Ishikawa (cell line): ENCODE measurements around the gene NIP7.

Source experiments
- CEBPB ChIP-seq: IDR thresholded peaks from 2 replicates; pipeline ENCODE4 v1.6.1; 2012
- CREB1 ChIP-seq: IDR thresholded peaks from 2 replicates; pipeline ENCODE4 v1.6.1; 2012; ENCODE audit warnings: low read depth
- EP300 ChIP-seq: IDR thresholded peaks from 2 replicates; pipeline ENCODE4 v1.6.1; 2012; ENCODE audit warnings: borderline replicate concordance
- NFIC ChIP-seq: IDR thresholded peaks from 2 replicates; pipeline ENCODE4 v1.6.1; 2012
- RAD21 ChIP-seq: IDR thresholded peaks from 2 replicates; pipeline ENCODE4 v1.6.1; 2012; ENCODE audit warnings: low read depth
- TAF1 ChIP-seq: IDR thresholded peaks from 2 replicates; pipeline ENCODE4 v1.6.1; 2012; ENCODE audit warnings: low read depth, mild to moderate bottlenecking
- TEAD4 ChIP-seq: IDR thresholded peaks from 2 replicates; pipeline ENCODE4 v1.6.1; 2012
- YY1 ChIP-seq: IDR thresholded peaks from 2 replicates; pipeline ENCODE4 v1.6.1; 2012; ENCODE audit warnings: low read depth
- ZBTB7A ChIP-seq: IDR thresholded peaks from 2 replicates; pipeline ENCODE4 v1.6.1; 2012; ENCODE audit warnings: low read depth
- TF ChIP-seq, protein P1 (sequence below): IDR thresholded peaks from 2 replicates; pipeline ENCODE4 v1.6.1; 2012; ENCODE audit warnings: low read depth, mild to moderate bottlenecking
- TF ChIP-seq, protein P2 (sequence below): IDR thresholded peaks from 2 replicates; pipeline ENCODE4 v1.6.1; 2012
- TF ChIP-seq, protein P3 (sequence below): IDR thresholded peaks from 2 replicates; pipeline ENCODE4 v1.6.1; 2012

DNA sequence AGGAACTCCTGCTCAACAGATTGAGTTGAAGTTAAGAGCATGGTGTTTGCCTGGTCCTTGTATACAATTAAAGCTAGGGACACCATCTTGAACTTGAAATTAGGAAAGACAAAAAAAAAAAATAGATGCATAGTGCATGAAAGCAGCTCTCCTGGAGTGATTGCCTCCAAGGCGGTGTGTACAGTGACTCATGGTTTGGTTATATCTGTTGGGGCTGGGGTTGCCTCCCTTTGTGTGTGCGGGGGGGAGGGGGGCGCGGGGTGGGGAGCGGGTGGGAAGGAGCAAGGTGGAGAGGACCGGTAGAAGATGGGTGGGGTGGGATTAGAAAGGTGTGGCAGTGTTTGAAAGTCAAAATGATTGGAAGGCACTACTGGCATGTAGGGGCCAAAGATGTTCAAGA lies 8.7 kb downstream of the NIP7 start:
- TF ChIP-seq EP300 (no peak), CREB1 (no peak), RAD21 (no peak), ZBTB7A (no peak), TEAD4 (no peak), TAF1 (no peak), YY1 (no peak), CEBPB (no peak), NFIC (no peak)
- TF ChIP-seq, protein P1, sequence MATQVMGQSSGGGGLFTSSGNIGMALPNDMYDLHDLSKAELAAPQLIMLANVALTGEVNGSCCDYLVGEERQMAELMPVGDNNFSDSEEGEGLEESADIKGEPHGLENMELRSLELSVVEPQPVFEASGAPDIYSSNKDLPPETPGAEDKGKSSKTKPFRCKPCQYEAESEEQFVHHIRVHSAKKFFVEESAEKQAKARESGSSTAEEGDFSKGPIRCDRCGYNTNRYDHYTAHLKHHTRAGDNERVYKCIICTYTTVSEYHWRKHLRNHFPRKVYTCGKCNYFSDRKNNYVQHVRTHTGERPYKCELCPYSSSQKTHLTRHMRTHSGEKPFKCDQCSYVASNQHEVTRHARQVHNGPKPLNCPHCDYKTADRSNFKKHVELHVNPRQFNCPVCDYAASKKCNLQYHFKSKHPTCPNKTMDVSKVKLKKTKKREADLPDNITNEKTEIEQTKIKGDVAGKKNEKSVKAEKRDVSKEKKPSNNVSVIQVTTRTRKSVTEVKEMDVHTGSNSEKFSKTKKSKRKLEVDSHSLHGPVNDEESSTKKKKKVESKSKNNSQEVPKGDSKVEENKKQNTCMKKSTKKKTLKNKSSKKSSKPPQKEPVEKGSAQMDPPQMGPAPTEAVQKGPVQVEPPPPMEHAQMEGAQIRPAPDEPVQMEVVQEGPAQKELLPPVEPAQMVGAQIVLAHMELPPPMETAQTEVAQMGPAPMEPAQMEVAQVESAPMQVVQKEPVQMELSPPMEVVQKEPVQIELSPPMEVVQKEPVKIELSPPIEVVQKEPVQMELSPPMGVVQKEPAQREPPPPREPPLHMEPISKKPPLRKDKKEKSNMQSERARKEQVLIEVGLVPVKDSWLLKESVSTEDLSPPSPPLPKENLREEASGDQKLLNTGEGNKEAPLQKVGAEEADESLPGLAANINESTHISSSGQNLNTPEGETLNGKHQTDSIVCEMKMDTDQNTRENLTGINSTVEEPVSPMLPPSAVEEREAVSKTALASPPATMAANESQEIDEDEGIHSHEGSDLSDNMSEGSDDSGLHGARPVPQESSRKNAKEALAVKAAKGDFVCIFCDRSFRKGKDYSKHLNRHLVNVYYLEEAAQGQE, result no peak
- TF ChIP-seq, protein P2, sequence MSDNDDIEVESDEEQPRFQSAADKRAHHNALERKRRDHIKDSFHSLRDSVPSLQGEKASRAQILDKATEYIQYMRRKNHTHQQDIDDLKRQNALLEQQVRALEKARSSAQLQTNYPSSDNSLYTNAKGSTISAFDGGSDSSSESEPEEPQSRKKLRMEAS, result no peak
- TF ChIP-seq, protein P3, sequence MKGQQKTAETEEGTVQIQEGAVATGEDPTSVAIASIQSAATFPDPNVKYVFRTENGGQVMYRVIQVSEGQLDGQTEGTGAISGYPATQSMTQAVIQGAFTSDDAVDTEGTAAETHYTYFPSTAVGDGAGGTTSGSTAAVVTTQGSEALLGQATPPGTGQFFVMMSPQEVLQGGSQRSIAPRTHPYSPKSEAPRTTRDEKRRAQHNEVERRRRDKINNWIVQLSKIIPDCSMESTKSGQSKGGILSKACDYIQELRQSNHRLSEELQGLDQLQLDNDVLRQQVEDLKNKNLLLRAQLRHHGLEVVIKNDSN, result no peak
